Common myeloid progenitor, CD34-positive (primary cell): ENCODE results near the gene NAPB.

Experiments
- CTCF ChIA-PET: fragments of 350-600 bp; sonication (Branson Sonifier 250); formaldehyde crosslinking; loops from one replicate; lab custom pipeline; 2021; ENCODE audit warnings: antibody characterized with exemption; lab: Charles Lee
- POLR2A ChIA-PET: fragments of 350-600 bp; sonication (Branson Sonifier 250); formaldehyde crosslinking; loops from one replicate; lab custom pipeline; 2021; ENCODE audit warnings: antibody characterized with exemption; lab: Charles Lee
- DNase-seq, 3 donors: peaks; one replicate each; pipeline versions ENCODE4 v3.0.0 to v3.0.0-alpha.2; 2013
- H3K27ac ChIP-seq, 2 experiments: 1 replicate in 1 of 2; 2 replicates in 1 of 2; pipeline ENCODE4 v1.7.0; 2013; ENCODE audit warnings: inconsistent platforms in 2 of 2, low read length in 2 of 2, mild to moderate bottlenecking in 2 of 2, low read depth in 1 of 2, moderate library complexity in 1 of 2; ENCODE audit not compliant: severe bottlenecking in 2 of 2, insufficient read depth in 1 of 2, poor library complexity in 1 of 2
- H3K27me3 ChIP-seq, 5 experiments: replicated peaks in 2 of 5; 1 replicate in 3 of 5; 2 replicates in 2 of 5; pipeline versions ENCODE4 v1.6.1 to v1.7.0; 2013; ENCODE audit warnings: low read length in 4 of 5, mild to moderate bottlenecking in 2 of 5, moderate library complexity in 2 of 5, inconsistent platforms in 1 of 5; ENCODE audit not compliant: insufficient read depth in 5 of 5, control insufficient read depth in 4 of 5
- H3K36me3 ChIP-seq, 4 experiments: 1 replicate in 2 of 4; 2 replicates in 2 of 4; pipeline versions ENCODE4 v1.6.1 to v1.7.0; 2013; ENCODE audit warnings: low read length in 3 of 4, control low read depth in 1 of 4, mild to moderate bottlenecking in 1 of 4; ENCODE audit not compliant: control insufficient read depth in 4 of 4, insufficient read depth in 4 of 4
- H3K4me1 ChIP-seq, 4 experiments: 1 replicate in 3 of 4; 2 replicates in 1 of 4; pipeline versions ENCODE4 v1.6.1 to v1.7.1; 2013; ENCODE audit warnings: low read length in 3 of 4, mild to moderate bottlenecking in 3 of 4, control low read depth in 1 of 4, inconsistent platforms in 1 of 4, moderate library complexity in 1 of 4; ENCODE audit not compliant: control insufficient read depth in 4 of 4, insufficient read depth in 4 of 4; ENCODE audit errors: control extremely low read depth in 1 of 4
- H3K4me3 ChIP-seq, 7 experiments: 1 replicate in 4 of 7; 2 replicates in 3 of 7; pipeline versions ENCODE4 v1.5.1 to v1.7.0; 2013; ENCODE audit warnings: mild to moderate bottlenecking in 7 of 7, low read length in 6 of 7, moderate library complexity in 6 of 7, inconsistent platforms in 2 of 7, low read depth in 2 of 7, control low read depth in 1 of 7; ENCODE audit not compliant: insufficient read depth in 4 of 7, control insufficient read depth in 1 of 7; ENCODE audit errors: extremely low read depth in 1 of 7
- H3K9me3 ChIP-seq, 5 experiments: 1 replicate in 4 of 5; 2 replicates in 1 of 5; pipeline versions ENCODE4 v1.6.1 to v1.7.1; 2013; ENCODE audit warnings: low read length in 4 of 5, mild to moderate bottlenecking in 2 of 5, inconsistent platforms in 1 of 5, low read depth in 1 of 5, moderate library complexity in 1 of 5; ENCODE audit not compliant: control insufficient read depth in 4 of 5, insufficient read depth in 2 of 5; ENCODE audit errors: control extremely low read depth in 1 of 5
- WGBS: methylation state at CpG from one replicate; pipeline ENCODE4 v1.1.5; 2013; ENCODE audit not compliant: insufficient coverage; 5-methylcytosine and 5-hydroxymethylcytosine counted together

The NAPB gene

DNA sequence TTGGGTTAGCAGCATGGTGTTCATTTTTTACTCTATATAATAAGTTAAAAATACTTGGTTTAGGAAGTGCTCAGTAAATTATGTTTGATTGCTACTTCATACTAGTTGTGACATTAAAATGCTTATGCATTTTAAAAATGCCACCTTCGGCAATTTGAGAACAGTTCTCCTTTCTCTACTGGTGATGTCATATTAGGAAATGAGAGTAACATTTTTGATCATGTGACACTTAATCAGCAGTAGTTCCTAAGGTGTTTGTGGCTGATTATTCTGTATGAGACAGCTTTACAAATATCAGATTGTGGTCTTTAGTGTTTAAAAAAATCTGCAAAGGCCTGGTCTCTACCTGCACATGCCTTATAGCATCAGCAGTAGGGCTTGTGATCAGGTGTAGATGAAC, 54.9 kb downstream of the NAPB start:
- WGBS = 0% methylated on average over 1 of the region's 1 CpG
- POLR2A ChIA-PET = interaction anchor here (0.9 to 1.1 kb wide), 2 partner anchors 16 to 54 kb away, joined by 3 read pairs; partner anchors contain the start of gene NXT1
- DNase-seq = peak; percentile 70 to 86 (median 77)
- Histone ChIP-seq H3K9me3 (no peaks in the 10 kb centered on the region), H3K27ac (peak overlapping the region; percentile 8 to 71), H3K4me3 (no peak overlapping the region), H3K4me1 (peaks cover 11 to 31% (median 27%) of the 10 kb centered on the region in 4 experiments), H3K27me3 (no peaks in the 10 kb centered on the region), H3K36me3 (peaks cover 12 to 58% (median 34%) of the 10 kb centered on the region in 4 experiments)
- CTCF ChIA-PET = interaction anchor here (1.1 to 1.5 kb wide), 2 partner anchors 8 to 53 kb away, joined by 4 read pairs; no protein-coding TSS in a partner anchor

DNA sequence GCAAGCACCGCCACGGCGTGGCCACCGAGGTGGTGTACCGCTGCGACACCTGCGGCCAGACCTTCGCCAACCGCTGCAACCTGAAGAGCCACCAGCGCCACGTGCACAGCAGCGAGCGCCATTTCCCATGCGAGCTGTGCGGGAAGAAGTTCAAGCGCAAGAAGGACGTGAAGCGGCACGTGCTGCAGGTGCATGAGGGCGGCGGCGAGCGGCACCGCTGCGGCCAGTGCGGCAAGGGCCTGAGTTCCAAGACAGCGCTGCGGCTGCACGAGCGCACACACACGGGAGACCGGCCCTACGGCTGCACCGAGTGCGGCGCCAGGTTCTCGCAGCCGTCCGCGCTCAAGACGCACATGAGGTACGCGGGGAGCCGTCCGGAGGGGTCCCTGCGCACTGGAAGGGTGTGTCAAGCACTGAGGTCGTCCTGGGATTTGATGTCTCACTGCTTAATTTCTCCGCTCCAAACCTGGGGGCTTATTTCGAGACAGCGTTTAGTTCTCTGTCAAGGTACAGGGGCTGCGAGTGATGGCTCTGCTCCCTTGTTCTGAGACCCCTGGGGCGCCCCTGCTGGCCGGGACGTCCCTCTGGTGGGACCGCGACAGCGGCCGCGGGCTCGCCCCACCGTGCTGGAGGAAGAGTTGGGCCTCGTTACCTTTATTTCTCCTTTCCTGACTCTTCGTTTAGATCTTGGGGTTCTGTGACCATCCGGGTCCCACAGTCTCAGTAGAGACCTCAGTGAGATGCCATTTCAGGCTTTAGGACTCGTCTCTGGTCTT, 55.7 kb downstream of the NAPB start:
- Histone ChIP-seq H3K27ac (peak overlapping the region; percentile 8 to 71), H3K9me3 (no peaks in the 10 kb centered on the region), H3K36me3 (peaks cover 9 to 50% (median 28%) of the 10 kb centered on the region in 4 experiments), H3K27me3 (no peaks in the 10 kb centered on the region), H3K4me3 (no peak overlapping the region), H3K4me1 (peaks cover 18 to 38% (median 35%) of the 10 kb centered on the region in 4 experiments)
- 98% methylated on average over 64 of the region's 65 CpGs for WGBS
- ChIA-PET CTCF (interaction anchor here (0.9 to 1.2 kb wide), 2 partner anchors 16 to 50 kb away, joined by 3 to 5 read pairs; no protein-coding TSS in a partner anchor), POLR2A (interaction anchor here (1.7 kb wide), 1 partner anchor 15 kb away, joined by 4 read pairs; the partner anchor contains the start of gene NXT1)
- no peak for DNase-seq

GRCh38 chr20:23363257-23363649, 58.0 kb downstream of the NAPB start:
- Histone ChIP-seq H3K36me3 (peaks cover 0 to 29% (median 12%) of the 10 kb centered on the region in 4 experiments), H3K4me1 (peaks cover 25 to 49% (median 41%) of the 10 kb centered on the region in 4 experiments), H3K4me3 (peak overlapping the region in 5 of 7 experiments; percentile 74 to 85 (median 81)), H3K27ac (peak overlapping the region in 1 of 2 experiments; percentile 80), H3K9me3 (no peaks in the 10 kb centered on the region), H3K27me3 (no peaks in the 10 kb centered on the region)
- 90% methylated on average over 4 of the region's 4 CpGs for WGBS
- POLR2A ChIA-PET = interaction anchor here (0.8 to 1.3 kb wide), 2 partner anchors 10 to 13 kb away, joined by 3 to 10 read pairs; partner anchors contain the start of gene NXT1
- CTCF ChIA-PET = interaction anchor here (1.6 kb wide), 1 partner anchor 13 kb away, joined by 5 read pairs; no protein-coding TSS in a partner anchor
- DNase-seq = no peak

DNA sequence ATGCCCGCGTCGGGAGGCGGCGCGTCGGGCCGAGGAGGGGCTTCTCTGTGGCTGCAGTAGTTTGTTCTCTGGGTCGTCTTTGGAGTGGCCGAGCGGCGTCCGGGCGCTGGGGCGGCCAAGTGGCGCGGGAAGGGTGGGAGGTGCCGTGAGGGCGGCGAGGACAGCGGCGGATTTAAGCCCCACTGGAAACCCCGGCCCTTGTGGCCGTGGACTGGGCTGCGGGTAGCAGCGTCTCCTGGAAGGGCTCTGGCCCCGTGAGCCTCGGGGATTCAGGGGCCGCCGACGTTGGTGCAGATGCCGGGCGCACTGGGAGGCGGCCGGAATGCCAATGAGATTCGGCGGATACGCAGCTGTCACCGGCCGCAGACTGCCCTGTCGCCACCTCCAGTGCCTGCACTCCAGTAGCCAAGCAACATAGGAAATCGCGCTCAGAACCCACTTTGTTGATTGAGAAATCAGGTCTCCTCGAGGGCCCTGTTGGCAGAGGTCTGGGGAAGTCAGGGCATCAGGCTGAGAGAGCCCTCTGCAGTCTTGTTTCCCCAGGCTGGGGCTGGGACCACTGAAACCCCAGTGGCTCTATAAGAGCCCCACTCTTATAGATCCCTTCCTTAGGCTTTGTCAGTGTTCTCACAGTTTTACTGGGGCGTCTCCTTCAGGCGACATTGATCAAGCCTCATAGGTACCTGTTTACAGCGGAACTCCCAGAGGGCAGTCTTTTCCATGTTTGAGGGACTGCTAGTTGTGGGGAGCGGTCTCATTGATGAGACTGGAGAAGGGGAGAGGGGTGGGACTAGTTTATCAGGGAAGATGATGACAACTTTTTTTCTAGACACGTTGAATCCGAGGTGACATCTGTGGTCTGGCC, 58.7 kb downstream of the NAPB start:
- POLR2A ChIA-PET = interaction anchor here (0.7 to 1.5 kb wide), 4 partner anchors 11 to 58 kb away, joined by 3 to 10 read pairs (median 3); partner anchors contain the start of gene NXT1
- peak overlapping the region; percentile 50 to 85 (median 77) for H3K4me3 ChIP-seq
- CTCF ChIA-PET = interaction anchor here (1.6 kb wide), 1 partner anchor 13 kb away, joined by 5 read pairs; no protein-coding TSS in a partner anchor
- H3K4me1 ChIP-seq = peaks cover 25 to 52% (median 42%) of the 10 kb centered on the region in 4 experiments
- peaks cover 0 to 28% (median 12%) of the 10 kb centered on the region in 4 experiments for H3K36me3 ChIP-seq
- peak; percentile 44 to 76 (median 73) for DNase-seq
- H3K27ac ChIP-seq = peak overlapping the region; percentile 48 to 80
- no peaks in the 10 kb centered on the region for H3K27me3 ChIP-seq
- 5% methylated on average over 48 of the region's 50 CpGs for WGBS
- H3K9me3 ChIP-seq = no peaks in the 10 kb centered on the region

DNA sequence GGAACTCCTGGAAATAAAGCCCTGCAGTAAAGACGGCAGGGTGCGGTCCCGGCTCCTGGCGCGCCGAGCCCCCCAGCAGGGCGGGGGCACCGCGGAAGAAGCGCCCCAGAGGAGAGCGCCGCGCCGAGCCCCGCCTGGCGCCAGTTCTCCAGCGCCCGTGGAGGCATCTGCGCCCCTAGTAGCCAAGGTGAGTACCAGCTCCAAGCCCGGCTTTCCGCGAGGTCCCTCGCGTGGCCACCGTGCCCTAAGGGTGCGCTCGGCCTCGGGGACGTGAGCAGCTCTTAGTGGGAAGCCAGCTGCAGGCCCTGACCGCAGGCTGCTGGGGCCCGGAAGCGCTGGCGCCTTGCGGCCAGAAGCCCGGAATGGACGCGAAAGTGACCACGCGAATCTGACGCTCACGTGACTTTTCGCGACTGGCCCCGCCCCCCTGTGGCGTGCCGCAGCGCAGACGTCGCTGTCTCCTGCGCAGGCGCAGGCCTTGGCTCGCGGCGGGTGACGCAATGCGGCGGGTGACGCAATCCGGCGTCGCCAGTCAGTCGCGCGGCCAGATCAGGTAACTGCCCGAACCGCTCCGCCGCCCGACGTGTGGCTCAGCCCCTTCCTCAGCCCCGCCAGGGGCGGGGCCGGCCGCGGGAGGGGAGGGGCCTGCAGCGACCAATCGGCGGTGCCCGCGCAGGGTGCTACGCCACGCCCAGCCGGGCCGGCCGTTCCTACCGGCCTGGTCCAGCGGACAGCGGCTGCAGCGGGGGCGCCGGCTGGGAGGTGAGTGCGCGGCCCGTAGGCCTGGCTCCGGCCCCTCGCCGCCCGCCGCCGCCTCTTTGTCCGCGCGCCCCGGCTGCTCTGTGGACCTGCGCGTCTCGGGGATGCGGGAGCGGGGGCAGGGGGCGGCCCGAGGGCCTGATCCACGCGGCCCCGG, 59.6 kb downstream of the NAPB start, which contains the start of gene GZF1:
Gene GZF1, plus strand, starts transcription at position 707 of the 916 bp plus-strand sequence. CDS start 2,202 bp downstream, outside the sequence.
- Histone ChIP-seq H3K4me3 (peak within 1 kb of the TSS; percentile 62 to 85 (median 77)), H3K27ac (peak within 1 kb of the TSS; percentile 69 to 94), H3K4me1 (peaks cover 29 to 59% (median 48%) of the 10 kb centered on the region in 4 experiments), H3K36me3 (peaks cover 0 to 20% (median 9%) of the 10 kb centered on the region in 4 experiments), H3K9me3 (no peaks in the 10 kb centered on the region), H3K27me3 (no peaks in the 10 kb centered on the region)
- under 1% methylated on average over 106 of the region's 114 CpGs for WGBS
- ChIA-PET POLR2A (interaction anchor here (0.7 to 1.6 kb wide), 5 partner anchors 12 to 59 kb away, joined by 3 to 17 read pairs (median 3); partner anchors contain the start of gene NXT1), CTCF (interaction anchor here (1.1 to 4.6 kb wide), 2 partner anchors 9 to 12 kb away, joined by 4 to 36 read pairs; partner anchors contain the start of gene NXT1)
- peak; percentile 97 to 99 (median 99) for DNase-seq
